K562 (cell line): ENCODE measurements around the gene CCNQ. TPM values are rescaled to one million over a fixed set of nuclear protein-coding genes. Genes with fewer than 3 reads are reported as not detected.
A peak's percentile ranks its signal among the peaks of the same experiment; 100 is the strongest.

Source experiments
- ATAC-seq: fragments of 200-7000 bp; cut with Tn5 transposase; 3 replicates; pipeline ENCODE4 v1.9.1; 2020; ENCODE audit warnings: moderate library complexity
- BruUV-seq: library from RNA; stranded (reverse); fragments of 400-500 nt; replicated peaks from 2 replicates; lab custom pipeline; 2021; lab: Mats Ljungman, UMichigan
- CTCF ChIA-PET: fragments of 300-600 bp; formaldehyde crosslinking; extraction: SDS; loops from one replicate; lab custom pipeline; 2021; ENCODE audit warnings: low intra/inter-chr PET ratio; lab: Yijun Ruan, JAX
- POLR2A ChIA-PET: fragments of 300-600, 350-650 bp; sonication (Branson Sonifier 250); formaldehyde crosslinking; extraction: SDS; loops from one replicate; lab custom pipeline; 2021; ENCODE audit warnings: antibody characterized with exemption, inconsistent platforms; lab: Yijun Ruan, JAX
- DNase-seq, 4 experiments: peaks; one replicate each; pipeline versions ENCODE4 v3.0.0 to v3.0.0-alpha.2; 2011 to 2018; ENCODE audit warnings: low spot score in 3 of 4, mixed read lengths in 3 of 4; ENCODE audit errors: extremely low read depth in 1 of 4
- FAIRE-seq: peaks from 2 replicates; lab custom pipeline; 2011; peaks lifted over from hg19 to GRCh38; lab: Jason Lieb, UNC
- H2AFZ ChIP-seq: 2 replicates; pipeline ENCODE4 v1.6.0; 2011; ENCODE audit warnings: low read depth, low read length, control low read depth, inconsistent platforms
- H3K27ac ChIP-seq: fragments of 200-600 bp; 3 replicates; pipeline ENCODE4 v1.8.0; 2011; ENCODE audit warnings: low read depth, mild to moderate bottlenecking, control low read depth, inconsistent platforms, low read length, moderate library complexity, mixed read lengths; ENCODE audit errors: extremely low read depth
- H3K27me3 ChIP-seq, 2 experiments: fragments of 300-600 bp in 1 of 2; 2 replicates in 1 of 2; 3 replicates in 1 of 2; pipeline versions ENCODE4 v1.6.0 to v1.8.0; 2011; ENCODE audit warnings: inconsistent platforms in 2 of 2, low read length in 2 of 2, mild to moderate bottlenecking in 1 of 2, mixed read lengths in 1 of 2, moderate library complexity in 1 of 2; ENCODE audit not compliant: control insufficient read depth in 2 of 2, insufficient read depth in 2 of 2
- H3K36me3 ChIP-seq: fragments of 300-600 bp; 3 replicates; pipeline ENCODE4 v1.8.0; 2011; ENCODE audit warnings: mild to moderate bottlenecking, low read length, inconsistent platforms; ENCODE audit not compliant: control insufficient read depth, insufficient read depth
- H3K4me1 ChIP-seq, 2 experiments: fragments of 200-600 bp in 1 of 2; replicated peaks in 1 of 2; 2 replicates in 1 of 2; 3 replicates in 1 of 2; pipeline versions ENCODE4 v1.5.1 to v1.8.0; 2011; ENCODE audit warnings: inconsistent platforms in 2 of 2, low read length in 2 of 2, mild to moderate bottlenecking in 1 of 2, mixed read lengths in 1 of 2, moderate library complexity in 1 of 2; ENCODE audit not compliant: control insufficient read depth in 2 of 2, insufficient read depth in 2 of 2
- H3K4me2 ChIP-seq: 2 replicates; pipeline ENCODE4 v1.6.1; 2011; ENCODE audit warnings: low read length, control low read depth, inconsistent platforms, mixed read lengths; ENCODE audit not compliant: insufficient read depth
- H3K4me3 ChIP-seq: fragments of 200-600 bp; sonication (generic), shearing (Covaris generic); 2 replicates; pipeline ENCODE4 v1.5.1; 2016; ENCODE audit warnings: control low read depth, inconsistent platforms
- H3K79me2 ChIP-seq: fragments of 200-600 bp; 3 replicates; pipeline ENCODE4 v1.8.0; 2011; ENCODE audit warnings: low read length, inconsistent platforms; ENCODE audit not compliant: control insufficient read depth, insufficient read depth
- H3K9ac ChIP-seq, 2 experiments: 2 replicates each; pipeline versions ENCODE4 v1.6.0 to v1.6.1; 2011; ENCODE audit warnings: low read depth in 2 of 2, low read length in 2 of 2, control low read depth in 1 of 2, inconsistent platforms in 1 of 2, mild to moderate bottlenecking in 1 of 2, mixed read lengths in 1 of 2; ENCODE audit not compliant: insufficient read depth in 1 of 2
- H3K9me1 ChIP-seq: one replicate; pipeline ENCODE4 v1.6.0; 2011; ENCODE audit warnings: inconsistent platforms, mild to moderate bottlenecking, low read length, moderate library complexity; ENCODE audit not compliant: control insufficient read depth, insufficient read depth
- H3K9me3 ChIP-seq: replicated peaks from 2 replicates; pipeline ENCODE4 v1.5.1; 2011; ENCODE audit warnings: low read depth, low read length, inconsistent platforms; ENCODE audit not compliant: control insufficient read depth, insufficient read depth
- H4K20me1 ChIP-seq: replicated peaks from 2 replicates; pipeline ENCODE4 v1.6.1; 2011; ENCODE audit warnings: low read length, inconsistent platforms, mixed read lengths; ENCODE audit not compliant: control insufficient read depth, insufficient read depth
- CXXC5 ChIP-seq: fragments of 250-450 bp; sonication (Bioruptor Pico); IDR thresholded peaks from 2 replicates; pipeline ENCODE4 v1.8.0; 2022; ENCODE audit warnings: inconsistent platforms, mild to moderate bottlenecking, moderate library complexity
- EGR1 ChIP-seq: fragments of 450-650 bp; conservative IDR thresholded peaks from 2 replicates; pipeline ENCODE4 v1.6.1; 2017; ENCODE audit warnings: mild to moderate bottlenecking
- HSF4 ChIP-seq: fragments of 250-450 bp; sonication (Bioruptor Pico); IDR thresholded peaks from 2 replicates; pipeline ENCODE4 v2.1.2; 2022; ENCODE audit warnings: mild to moderate bottlenecking, moderate library complexity, borderline replicate concordance
- L3MBTL2 ChIP-seq: fragments of 450-650 bp; IDR thresholded peaks from 2 replicates; pipeline ENCODE4 v1.6.1; 2016; ENCODE audit warnings: mild to moderate bottlenecking, moderate library complexity
- RAD21 ChIP-seq, 2 experiments: fragments of 250-450 bp in 1 of 2; fragments of 450-650 bp in 1 of 2; sonication (Bioruptor Pico) in 1 of 2; formaldehyde crosslinking in 1 of 2; IDR thresholded peaks in 1 of 2; conservative IDR thresholded peaks in 1 of 2; 2 replicates each; pipeline versions ENCODE4 v1.4.0 to v1.8.0; 2020 to 2022; ENCODE audit warnings: mild to moderate bottlenecking in 2 of 2, moderate library complexity in 1 of 2
- RCOR1 ChIP-seq, 2 experiments: IDR thresholded peaks; 2 replicates each; pipeline ENCODE4 v1.6.1; 2012; ENCODE audit warnings: low read depth in 2 of 2, low read length in 2 of 2, borderline replicate concordance in 1 of 2, improper control_type of control experiment in 1 of 2
- TCF3 ChIP-seq: sonication (generic); formaldehyde crosslinking; IDR thresholded peaks from 2 replicates; pipeline ENCODE4 v1.4.0; 2020; ENCODE audit warnings: mild to moderate bottlenecking, missing genetic modification reagents
- ZBTB7A ChIP-seq: IDR thresholded peaks from 2 replicates; pipeline ENCODE4 v1.6.1; 2011; ENCODE audit warnings: low read depth, mild to moderate bottlenecking, low read length, moderate library complexity, borderline replicate concordance; ENCODE audit not compliant: control insufficient read depth
- ZNF444 ChIP-seq: fragments of 250-450 bp; sonication (Bioruptor Pico); IDR thresholded peaks from 2 replicates; pipeline ENCODE4 v1.4.0; 2020; ENCODE audit warnings: mild to moderate bottlenecking, moderate library complexity
- WGBS: fragments of 100-300 bp; shearing (Covaris generic); methylation state at CpG from one replicate; pipeline ENCODE4 v1.1.6; 2016; ENCODE audit warnings: low coverage, mixed read lengths; ENCODE audit not compliant: insufficient coverage; ENCODE audit errors: missing lambda C conversion rate; 5-methylcytosine and 5-hydroxymethylcytosine counted together
- in situ Hi-C: fragments of 300-500 bp; cut with MboI; formaldehyde crosslinking; loops from 4 replicates; pipeline ENCODE4 v1.15.0; 2018; ENCODE audit warnings: inconsistent platforms, mixed read lengths
- intact Hi-C: fragments of 100-400 bp; cut with micrococcal nuclease; formaldehyde crosslinking; loops from 2 replicates; pipeline ENCODE4 v1.14.2; 2022
- polyA plus RNA-seq, 8 experiments: library from polyadenylated mRNA; depleted of rRNA in 4 of 8; stranded (reverse) in 5 of 8; unstranded in 3 of 8; fragments of >200 nt; fragmentation: Nextera tagmentation in 2 of 8; fragmentation: Illumina TruSeq in 1 of 8; extraction: Ambion mirVana in 2 of 8; extraction: Trizol in 1 of 8; gene quantifications; 2 replicates each; pipeline versions ENCODE4 v1.2.1 to v1.2.3, GENCODE V29; 2011 to 2014; ENCODE audit warnings: inconsistent platforms in 1 of 8, missing spikeins in 1 of 8
- total RNA-seq, 7 experiments: library from RNA; depleted of rRNA in 6 of 7; stranded (reverse); fragments of >200 nt in 6 of 7; fragmentation: Illumina TruSeq in 2 of 7; extraction: Trizol in 2 of 7; gene quantifications; 2 replicates each; pipeline versions ENCODE4 v1.2.1 to v1.2.3, GENCODE V29; 2011 to 2021; ENCODE audit warnings: low replicate concordance in 1 of 7
- TF ChIP-seq, protein P1 (sequence below): fragments of 250-450 bp; sonication (Bioruptor Pico); IDR thresholded peaks from 2 replicates; pipeline ENCODE4 v1.8.0; 2022; ENCODE audit warnings: inconsistent platforms, mild to moderate bottlenecking, moderate library complexity, borderline replicate concordance
- TF ChIP-seq, protein P2 (sequence below), 3 experiments: IDR thresholded peaks in 2 of 3; conservative IDR thresholded peaks in 1 of 3; 2 replicates each; pipeline ENCODE4 v1.5.1; 2011 to 2012; ENCODE audit warnings: low read length in 3 of 3, mild to moderate bottlenecking in 3 of 3, control low read depth in 2 of 3, improper control_type of control experiment in 1 of 3, inconsistent platforms in 1 of 3, low read depth in 1 of 3, mixed read lengths in 1 of 3, moderate library complexity in 1 of 3; ENCODE audit not compliant: insufficient read depth in 2 of 3
- TF ChIP-seq, protein P3 (sequence below): fragments of 200-800 bp; sonication (Bioruptor generic); IDR thresholded peaks from 2 replicates; pipeline ENCODE4 v1.6.1; 2017; ENCODE audit warnings: missing genetic modification characterization, missing compliant biosample characterization

Gene CCNQ
- total and polyA plus RNA-seq, 9 of the 15 experiments (the other 6 are each of a cell fraction or from before 2014, with no cell fraction given) = 0.92 to 53.8 (median 25.3) TPM

DNA sequence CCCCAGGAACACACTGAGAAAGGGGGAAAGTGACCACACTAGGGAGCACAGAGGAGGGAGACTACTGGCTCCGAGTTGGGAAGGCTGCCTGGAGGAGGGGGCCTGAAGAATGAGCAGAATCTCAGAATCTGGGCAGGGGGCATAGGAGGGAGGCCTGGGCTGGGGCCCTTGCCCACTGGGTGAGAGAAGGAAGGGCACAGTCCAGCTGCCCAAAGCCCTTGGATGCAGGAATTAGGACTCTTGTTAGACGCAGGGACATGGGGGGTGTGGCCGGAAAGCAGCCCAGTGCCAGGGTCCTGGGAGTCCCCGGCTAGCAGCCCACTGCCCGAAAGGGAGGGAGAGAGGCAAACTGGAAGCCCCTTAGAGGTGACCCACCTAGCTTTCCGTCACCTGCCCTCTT, 46.2 kb upstream of the CCNQ start (continued):
- TF ChIP-seq, protein P1, sequence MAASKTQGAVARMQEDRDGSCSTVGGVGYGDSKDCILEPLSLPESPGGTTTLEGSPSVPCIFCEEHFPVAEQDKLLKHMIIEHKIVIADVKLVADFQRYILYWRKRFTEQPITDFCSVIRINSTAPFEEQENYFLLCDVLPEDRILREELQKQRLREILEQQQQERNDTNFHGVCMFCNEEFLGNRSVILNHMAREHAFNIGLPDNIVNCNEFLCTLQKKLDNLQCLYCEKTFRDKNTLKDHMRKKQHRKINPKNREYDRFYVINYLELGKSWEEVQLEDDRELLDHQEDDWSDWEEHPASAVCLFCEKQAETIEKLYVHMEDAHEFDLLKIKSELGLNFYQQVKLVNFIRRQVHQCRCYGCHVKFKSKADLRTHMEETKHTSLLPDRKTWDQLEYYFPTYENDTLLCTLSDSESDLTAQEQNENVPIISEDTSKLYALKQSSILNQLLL (CRISPR knock-in tag) = no peak
- TF ChIP-seq HSF4 (CRISPR knock-in tag) = no peak
- no peak for TF ChIP-seq CXXC5 (CRISPR knock-in tag)
- no peak for TF ChIP-seq L3MBTL2
- TF ChIP-seq RCOR1 (IDR thresholded peaks at IDR 0.05; ENCODE audit: borderline replicate concordance in 1 of 2, low read depth in 2 of 2, low read length in 2 of 2) = no peak

DNA sequence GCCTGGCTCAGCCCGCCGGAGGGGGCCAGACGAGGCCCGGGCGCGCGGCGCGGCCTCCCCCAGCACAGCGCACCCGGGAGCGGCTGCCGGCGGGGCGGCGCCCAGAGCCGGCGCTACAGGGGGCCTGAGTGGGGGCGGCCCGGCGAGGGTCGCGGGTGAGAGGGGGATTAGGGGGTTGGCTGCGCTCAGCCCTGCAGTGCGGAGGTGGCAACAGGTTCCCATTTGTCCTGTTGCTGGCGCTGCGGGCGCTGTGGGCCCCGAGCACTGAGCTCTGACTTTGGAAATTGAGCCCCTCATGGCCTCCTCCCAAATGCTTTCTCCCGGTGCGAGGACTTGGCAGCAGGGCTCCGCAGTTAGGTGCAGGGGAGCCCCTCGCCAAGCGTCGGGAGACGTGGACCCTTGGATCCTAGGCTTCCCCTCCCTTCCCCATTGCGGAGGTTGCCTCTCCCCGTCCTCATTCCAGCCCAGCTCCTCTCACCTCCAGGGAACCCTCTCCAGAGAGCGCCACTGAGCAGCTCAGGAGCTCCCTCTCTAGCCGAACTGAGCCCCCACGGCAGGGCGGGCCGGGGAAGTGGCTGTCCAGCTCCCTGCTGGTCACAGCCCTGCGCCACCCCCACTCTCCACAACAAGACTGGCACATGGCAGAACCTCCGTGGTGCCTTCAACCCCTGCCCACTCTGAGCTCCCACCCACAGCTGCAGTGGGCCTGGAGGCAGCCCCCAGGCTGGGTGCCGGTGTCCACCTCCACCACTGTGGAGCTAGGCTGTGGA, 45.6 kb upstream of the CCNQ start:
- H3K9me1 ChIP-seq = no peaks in the 10 kb centered on the region
- 18% methylated on average over 12 of the region's 46 CpGs for WGBS
- no peaks in the 10 kb centered on the region for H3K79me2 ChIP-seq
- no peaks in the 10 kb centered on the region for H4K20me1 ChIP-seq
- no peaks in the 10 kb centered on the region for H3K9me3 ChIP-seq
- peak overlapping the region; percentile 74 for H2AFZ ChIP-seq
- peak overlapping the region; percentile 74 for H3K4me2 ChIP-seq
- no peak overlapping the region for H3K27ac ChIP-seq
- peaks cover 0 to 6% of the 10 kb centered on the region in 2 experiments; a peak in 1 of 5 replicates for H3K27me3 ChIP-seq
- H3K4me1 ChIP-seq = peaks cover 7 to 78% of the 10 kb centered on the region in 2 experiments; a peak in 3 of 5 replicates
- DNase-seq = peak in 1 of 4 experiments; percentile 45
- ChIA-PET CTCF (interaction anchor here (0.5 to 1.2 kb wide), 2 partner anchors 23 to 310 kb away, joined by 3 to 5 read pairs; no protein-coding TSS in a partner anchor), POLR2A (interaction anchor here (0.6 kb wide), 3 partner anchors 47 to 58 kb away, joined by 3 to 4 read pairs (median 3); no protein-coding TSS in a partner anchor)
- no TSS peak for BruUV-seq
- peak overlapping the region; percentile 10 to 83; a peak in 2 of 4 replicates for H3K9ac ChIP-seq
- in situ Hi-C loops (no loop called here), intact Hi-C loops (loop anchor here (5.0 kb wide), 3 partner anchors 32 to 107 kb away; no protein-coding TSS in a partner anchor)
- peak overlapping the region; percentile 24 for H3K4me3 ChIP-seq
- FAIRE-seq = no peak
- H3K36me3 ChIP-seq = no peaks in the 10 kb centered on the region
- peak; percentile 59 for ATAC-seq
- TF ChIP-seq, protein P2, sequence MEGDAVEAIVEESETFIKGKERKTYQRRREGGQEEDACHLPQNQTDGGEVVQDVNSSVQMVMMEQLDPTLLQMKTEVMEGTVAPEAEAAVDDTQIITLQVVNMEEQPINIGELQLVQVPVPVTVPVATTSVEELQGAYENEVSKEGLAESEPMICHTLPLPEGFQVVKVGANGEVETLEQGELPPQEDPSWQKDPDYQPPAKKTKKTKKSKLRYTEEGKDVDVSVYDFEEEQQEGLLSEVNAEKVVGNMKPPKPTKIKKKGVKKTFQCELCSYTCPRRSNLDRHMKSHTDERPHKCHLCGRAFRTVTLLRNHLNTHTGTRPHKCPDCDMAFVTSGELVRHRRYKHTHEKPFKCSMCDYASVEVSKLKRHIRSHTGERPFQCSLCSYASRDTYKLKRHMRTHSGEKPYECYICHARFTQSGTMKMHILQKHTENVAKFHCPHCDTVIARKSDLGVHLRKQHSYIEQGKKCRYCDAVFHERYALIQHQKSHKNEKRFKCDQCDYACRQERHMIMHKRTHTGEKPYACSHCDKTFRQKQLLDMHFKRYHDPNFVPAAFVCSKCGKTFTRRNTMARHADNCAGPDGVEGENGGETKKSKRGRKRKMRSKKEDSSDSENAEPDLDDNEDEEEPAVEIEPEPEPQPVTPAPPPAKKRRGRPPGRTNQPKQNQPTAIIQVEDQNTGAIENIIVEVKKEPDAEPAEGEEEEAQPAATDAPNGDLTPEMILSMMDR (IDR thresholded peaks at IDR 0.05 in 2 of 3, conservative IDR thresholded peaks at IDR 0.05 in 1 of 3; ENCODE audit: insufficient read depth in 2 of 3, low read depth in 1 of 3, low read length in 3 of 3) = peak; percentile 43 to 80 (median 59); a peak in 5 of 6 replicates
- peak in 1 of 2 experiments; percentile 41; a peak in 2 of 4 replicates for TF ChIP-seq RAD21 (CRISPR knock-in tag; conservative IDR thresholded peaks at IDR 0.05 in 1 of 2, IDR thresholded peaks at IDR 0.05 in 1 of 2)
- peak; percentile 39; the same call in 1 of the 2 replicates for TF ChIP-seq EGR1
- TF ChIP-seq, protein P3, sequence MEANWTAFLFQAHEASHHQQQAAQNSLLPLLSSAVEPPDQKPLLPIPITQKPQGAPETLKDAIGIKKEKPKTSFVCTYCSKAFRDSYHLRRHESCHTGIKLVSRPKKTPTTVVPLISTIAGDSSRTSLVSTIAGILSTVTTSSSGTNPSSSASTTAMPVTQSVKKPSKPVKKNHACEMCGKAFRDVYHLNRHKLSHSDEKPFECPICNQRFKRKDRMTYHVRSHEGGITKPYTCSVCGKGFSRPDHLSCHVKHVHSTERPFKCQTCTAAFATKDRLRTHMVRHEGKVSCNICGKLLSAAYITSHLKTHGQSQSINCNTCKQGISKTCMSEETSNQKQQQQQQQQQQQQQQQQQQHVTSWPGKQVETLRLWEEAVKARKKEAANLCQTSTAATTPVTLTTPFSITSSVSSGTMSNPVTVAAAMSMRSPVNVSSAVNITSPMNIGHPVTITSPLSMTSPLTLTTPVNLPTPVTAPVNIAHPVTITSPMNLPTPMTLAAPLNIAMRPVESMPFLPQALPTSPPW = peak; percentile 36
- peak; percentile 66; the same call in 1 of the 2 replicates for TF ChIP-seq ZBTB7A
- no peak for TF ChIP-seq ZNF444
- TF ChIP-seq TCF3 (CRISPR knock-in tag) = no peak
